Subcutaneous adipose tissue (tissue), 4 donors: Measurements from ENCODE around the gene MIA2. TPM values are rescaled to one million over a fixed set of nuclear protein-coding genes. Genes with fewer than 3 reads are reported as not detected.

ENCODE experiments used
- total RNA-seq, 4 donors: library from RNA; depleted of rRNA; stranded (reverse); fragments of >200 nt; gene quantifications; one replicate each; pipeline ENCODE4 v1.1.0, GENCODE V29; 2016
- TF ChIP-seq, protein P1 (sequence below): fragments of 450-650 bp; IDR thresholded peaks from one replicate; pipeline ENCODE4 v1.5.1; 2016; ENCODE audit warnings: low read depth, mild to moderate bottlenecking, control low read depth, antibody characterized with exemption, moderate library complexity

Gene MIA2, protein sequence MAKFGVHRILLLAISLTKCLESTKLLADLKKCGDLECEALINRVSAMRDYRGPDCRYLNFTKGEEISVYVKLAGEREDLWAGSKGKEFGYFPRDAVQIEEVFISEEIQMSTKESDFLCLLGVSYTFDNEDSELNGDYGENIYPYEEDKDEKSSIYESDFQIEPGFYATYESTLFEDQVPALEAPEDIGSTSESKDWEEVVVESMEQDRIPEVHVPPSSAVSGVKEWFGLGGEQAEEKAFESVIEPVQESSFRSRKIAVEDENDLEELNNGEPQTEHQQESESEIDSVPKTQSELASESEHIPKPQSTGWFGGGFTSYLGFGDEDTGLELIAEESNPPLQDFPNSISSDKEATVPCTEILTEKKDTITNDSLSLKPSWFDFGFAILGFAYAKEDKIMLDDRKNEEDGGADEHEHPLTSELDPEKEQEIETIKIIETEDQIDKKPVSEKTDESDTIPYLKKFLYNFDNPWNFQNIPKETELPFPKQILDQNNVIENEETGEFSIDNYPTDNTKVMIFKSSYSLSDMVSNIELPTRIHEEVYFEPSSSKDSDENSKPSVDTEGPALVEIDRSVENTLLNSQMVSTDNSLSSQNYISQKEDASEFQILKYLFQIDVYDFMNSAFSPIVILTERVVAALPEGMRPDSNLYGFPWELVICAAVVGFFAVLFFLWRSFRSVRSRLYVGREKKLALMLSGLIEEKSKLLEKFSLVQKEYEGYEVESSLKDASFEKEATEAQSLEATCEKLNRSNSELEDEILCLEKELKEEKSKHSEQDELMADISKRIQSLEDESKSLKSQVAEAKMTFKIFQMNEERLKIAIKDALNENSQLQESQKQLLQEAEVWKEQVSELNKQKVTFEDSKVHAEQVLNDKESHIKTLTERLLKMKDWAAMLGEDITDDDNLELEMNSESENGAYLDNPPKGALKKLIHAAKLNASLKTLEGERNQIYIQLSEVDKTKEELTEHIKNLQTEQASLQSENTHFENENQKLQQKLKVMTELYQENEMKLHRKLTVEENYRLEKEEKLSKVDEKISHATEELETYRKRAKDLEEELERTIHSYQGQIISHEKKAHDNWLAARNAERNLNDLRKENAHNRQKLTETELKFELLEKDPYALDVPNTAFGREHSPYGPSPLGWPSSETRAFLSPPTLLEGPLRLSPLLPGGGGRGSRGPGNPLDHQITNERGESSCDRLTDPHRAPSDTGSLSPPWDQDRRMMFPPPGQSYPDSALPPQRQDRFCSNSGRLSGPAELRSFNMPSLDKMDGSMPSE (N-terminal part only)
- 10 to 100 TPM; 17.6 to 23.3 (median 19.0) TPM for total RNA-seq

DNA sequence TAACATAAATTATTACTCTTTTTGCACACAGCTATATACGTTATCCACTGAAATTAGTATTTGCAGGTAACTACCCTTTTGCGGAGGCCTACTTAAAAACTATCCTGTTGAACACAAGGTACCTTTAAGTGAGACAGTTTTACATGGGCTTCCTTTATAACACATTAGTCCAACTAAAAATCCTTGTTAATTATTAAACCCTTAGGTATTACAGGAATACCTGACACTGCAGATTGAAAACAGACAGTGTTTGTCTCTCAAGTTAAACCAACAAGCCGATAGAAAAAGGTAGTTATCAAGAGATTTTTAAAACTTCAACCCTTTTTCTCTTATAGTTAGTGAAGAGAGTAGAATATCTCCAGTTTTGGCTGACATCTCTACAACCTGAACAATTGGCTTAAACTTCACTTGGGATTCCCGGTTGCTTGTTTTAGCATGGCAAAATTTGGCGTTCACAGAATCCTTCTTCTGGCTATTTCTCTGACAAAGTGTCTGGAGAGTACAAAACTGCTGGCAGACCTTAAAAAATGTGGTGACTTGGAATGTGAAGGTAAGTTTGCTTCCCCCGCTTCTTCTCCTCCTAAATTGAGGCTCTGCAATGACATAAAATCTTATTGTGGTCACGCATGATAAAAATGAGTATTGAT, at the start of gene MIA2:
MIA2 (plus strand) TSS at position 236 of the 647 bp plus-strand sequence; CDS start at position 436, 200 bp downstream.
- TF ChIP-seq, protein P1, sequence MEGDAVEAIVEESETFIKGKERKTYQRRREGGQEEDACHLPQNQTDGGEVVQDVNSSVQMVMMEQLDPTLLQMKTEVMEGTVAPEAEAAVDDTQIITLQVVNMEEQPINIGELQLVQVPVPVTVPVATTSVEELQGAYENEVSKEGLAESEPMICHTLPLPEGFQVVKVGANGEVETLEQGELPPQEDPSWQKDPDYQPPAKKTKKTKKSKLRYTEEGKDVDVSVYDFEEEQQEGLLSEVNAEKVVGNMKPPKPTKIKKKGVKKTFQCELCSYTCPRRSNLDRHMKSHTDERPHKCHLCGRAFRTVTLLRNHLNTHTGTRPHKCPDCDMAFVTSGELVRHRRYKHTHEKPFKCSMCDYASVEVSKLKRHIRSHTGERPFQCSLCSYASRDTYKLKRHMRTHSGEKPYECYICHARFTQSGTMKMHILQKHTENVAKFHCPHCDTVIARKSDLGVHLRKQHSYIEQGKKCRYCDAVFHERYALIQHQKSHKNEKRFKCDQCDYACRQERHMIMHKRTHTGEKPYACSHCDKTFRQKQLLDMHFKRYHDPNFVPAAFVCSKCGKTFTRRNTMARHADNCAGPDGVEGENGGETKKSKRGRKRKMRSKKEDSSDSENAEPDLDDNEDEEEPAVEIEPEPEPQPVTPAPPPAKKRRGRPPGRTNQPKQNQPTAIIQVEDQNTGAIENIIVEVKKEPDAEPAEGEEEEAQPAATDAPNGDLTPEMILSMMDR, result no peak

DNA sequence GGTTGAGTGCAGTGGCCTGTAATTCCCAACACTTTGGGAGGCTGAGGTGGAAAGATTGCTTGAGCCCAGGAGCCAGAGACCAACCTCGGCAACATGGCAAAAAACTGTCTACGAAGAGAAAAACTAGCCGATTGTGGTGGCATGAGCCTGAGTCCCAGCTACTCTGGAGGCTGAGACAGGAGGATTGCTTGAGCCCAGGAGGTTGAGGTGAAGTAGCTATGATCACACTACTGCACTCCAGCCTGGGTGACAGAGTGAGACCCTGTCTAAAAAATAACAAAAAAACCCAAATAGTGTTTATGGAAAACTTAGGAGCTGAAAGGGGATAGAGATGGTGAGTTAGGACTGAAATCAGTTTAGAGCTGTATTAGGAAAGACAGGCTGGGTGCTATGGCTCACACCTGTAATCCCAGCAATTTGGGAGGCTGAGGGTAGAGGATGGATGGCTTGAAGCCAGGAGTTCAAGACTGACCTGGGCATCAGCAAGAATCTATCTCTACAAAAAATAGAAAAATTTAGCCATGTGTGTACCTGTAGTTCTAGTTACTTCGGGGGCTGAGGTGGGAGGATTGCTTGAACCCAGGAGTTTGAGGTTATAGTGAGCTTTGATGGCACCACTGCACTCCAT, 49.0 kb upstream of the MIA2 start:
- TF ChIP-seq, protein P1, result no peak

DNA sequence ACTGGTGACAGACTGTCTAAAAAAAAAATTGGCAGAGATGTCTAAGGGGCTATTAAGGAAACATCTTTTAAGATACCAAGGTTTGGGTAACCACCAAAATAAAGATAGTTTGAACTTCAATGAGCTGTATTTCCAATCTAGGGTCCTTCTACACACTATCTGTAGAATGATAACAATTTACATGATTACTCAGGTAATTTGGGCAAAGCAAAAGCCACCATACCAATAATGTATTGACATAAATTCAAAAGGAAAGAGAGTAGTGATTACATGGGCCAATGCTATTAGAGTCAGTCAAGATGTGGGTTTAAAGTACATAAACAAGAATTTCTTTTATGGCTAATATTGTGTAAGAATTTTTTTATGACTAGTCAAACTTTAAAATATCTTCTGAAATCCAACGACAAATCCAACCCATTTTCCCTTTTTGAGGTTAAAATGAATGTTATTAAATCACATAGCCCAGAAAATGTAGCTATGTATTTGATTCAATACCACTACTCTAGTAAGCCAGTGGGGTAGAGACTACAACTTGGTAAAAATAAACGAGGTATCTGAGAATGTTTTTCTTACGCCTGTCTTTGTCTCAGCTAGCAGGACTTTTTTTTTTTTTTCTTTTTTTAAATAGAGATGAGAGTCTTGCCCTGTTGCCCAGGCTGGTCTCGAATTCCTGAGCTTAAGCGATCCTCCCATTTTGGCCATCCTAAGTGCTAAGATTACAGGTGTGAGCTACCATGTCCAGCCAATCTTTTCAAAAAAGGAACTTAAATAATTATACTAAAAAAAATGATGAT, 48.3 kb upstream of the MIA2 start:
- TF ChIP-seq, protein P1, result no peak

DNA sequence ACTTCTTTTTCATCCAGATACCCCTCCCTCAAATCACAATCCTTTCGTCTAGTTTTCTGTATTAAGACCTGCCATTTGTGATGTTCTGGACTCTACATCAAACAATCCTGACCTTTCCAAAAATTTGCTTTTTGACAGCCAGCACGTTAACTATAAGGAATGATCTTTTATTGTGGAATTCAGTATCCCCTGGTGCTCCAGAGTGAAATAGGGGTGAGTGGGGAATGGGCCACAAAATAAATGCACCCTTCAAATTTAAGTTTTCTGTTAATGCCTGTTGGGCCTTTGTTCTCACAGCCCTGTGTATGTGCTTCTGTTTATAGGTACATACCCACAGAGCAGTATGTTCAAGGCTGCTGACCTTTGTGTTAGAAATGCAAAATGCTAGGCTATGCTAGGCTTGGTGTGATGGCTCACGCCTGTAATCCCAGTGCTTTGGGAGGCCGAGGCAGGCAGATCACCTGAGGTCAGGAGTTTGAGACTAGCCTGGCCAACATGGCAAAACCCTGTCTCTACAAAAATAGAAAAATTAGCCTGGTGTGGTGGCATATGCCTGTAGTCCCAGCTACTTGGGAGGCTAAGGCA, 46.7 kb upstream of the MIA2 start:
- TF ChIP-seq, protein P1, result no peak

DNA sequence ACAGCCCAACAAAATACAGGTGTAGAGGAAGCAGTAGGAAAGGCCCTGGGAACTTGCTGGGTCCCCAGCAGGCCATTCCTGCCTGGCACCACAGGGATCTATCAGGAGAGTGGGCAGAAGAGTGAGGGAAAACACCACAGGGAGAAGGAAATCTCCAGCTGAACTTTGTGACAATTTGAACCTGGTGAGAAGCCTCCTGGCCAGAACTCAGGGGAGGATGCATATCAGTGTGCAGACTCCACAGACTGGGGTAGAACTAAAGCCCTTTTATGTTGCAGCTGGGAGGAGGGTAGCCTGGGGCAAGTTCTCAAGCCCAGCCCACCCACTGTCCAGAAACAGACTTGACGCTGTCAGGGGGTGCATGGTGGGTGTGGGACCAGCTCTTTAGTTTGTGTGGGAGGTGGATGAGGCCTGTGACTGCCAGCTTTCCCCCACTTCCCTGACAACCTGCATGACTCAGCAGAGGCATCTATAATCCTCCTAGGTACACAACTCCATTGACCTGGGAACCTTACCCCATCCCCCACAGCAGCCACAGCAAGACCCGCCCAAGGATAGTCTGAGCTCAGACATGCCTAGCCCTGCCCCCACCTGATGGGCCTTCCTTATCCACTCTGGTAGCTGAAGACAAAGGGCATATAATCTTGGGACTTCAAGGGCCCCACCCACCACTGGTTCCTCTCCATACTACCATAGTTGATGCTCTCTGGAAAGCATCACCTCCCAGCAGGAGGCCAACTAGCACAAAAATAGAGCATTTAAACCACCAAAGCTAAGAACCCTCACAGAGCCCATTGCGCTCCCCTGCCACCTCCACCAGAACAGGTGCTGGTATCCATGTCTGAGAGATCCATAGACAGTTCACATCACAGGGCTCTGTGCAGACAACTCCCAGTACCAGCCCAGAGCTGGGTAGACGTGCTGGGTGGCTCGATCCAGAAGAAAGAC, 29.8 kb upstream of the MIA2 start:
- TF ChIP-seq, protein P1, result no peak
